Measurements from ENCODE around the gene CEP170.
A peak's percentile ranks its signal among the peaks of the same experiment; 100 is the strongest.
"Not testable (repeated sequence)": the region's sequence is repeated elsewhere in the genome, so short reads cannot be mapped to it uniquely, and the experiment has no call there.

The CEP170 gene

GRCh38 chr1:243233908-243234307 lies 21.2 kb downstream of the CEP170 start:
- peak; percentile 24 for DNase-seq (ENCODE audit: low spot score)

GRCh38 chr1:243230914-243231313 lies 24.2 kb downstream of the CEP170 start:
- DNase-seq (ENCODE audit: low spot score) = no peak

DNA sequence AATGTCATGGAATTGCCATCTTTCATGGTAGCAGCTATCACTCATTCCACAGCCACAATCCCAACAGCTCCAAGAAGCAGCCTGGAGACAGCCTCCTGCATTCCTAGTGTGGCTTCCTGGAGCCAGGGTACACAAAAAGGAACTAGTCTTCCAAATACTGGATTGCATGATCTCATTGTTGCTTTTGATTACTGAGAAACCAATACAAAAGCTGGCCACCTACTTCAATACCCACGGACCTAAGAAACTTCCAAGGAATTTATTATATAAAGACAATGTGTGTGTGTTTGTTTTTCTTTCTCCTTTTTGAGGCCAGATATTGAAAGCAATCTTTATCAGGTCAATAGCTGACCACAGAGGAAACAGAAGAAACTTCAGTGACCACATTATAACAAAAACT lies 25.6 kb downstream of the CEP170 start:
- DNase-seq (ENCODE audit: low spot score) = no peak

- DNase-seq (ENCODE audit: low spot score) = no peak
Observed at GRCh38 chr1:243227622-243228021, 27.5 kb downstream of the CEP170 start.

GRCh38 chr1:243218059-243218458 lies 37.0 kb downstream of the CEP170 start:
- DNase-seq (ENCODE audit: low spot score) = no peak

DNA sequence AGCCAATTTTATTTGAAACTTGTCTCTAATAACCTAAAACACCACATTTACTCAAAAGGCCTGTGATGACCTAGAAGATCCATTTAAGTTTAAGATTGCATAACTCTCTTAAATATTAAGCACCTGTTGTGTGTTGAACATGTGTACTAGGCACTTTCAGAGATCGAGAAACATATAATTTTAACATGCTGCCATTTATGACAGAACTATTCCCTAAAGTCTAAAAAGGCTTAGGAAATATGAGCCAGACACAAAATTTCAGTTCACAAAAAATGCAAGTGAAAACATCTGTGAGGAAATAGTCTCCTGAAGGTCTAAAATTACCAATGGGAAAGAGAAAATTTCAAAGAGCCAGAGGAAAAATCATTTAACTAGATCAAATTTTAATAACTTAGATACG lies 37.7 kb downstream of the CEP170 start:
- DNase-seq (ENCODE audit: low spot score) = no peak

DNA sequence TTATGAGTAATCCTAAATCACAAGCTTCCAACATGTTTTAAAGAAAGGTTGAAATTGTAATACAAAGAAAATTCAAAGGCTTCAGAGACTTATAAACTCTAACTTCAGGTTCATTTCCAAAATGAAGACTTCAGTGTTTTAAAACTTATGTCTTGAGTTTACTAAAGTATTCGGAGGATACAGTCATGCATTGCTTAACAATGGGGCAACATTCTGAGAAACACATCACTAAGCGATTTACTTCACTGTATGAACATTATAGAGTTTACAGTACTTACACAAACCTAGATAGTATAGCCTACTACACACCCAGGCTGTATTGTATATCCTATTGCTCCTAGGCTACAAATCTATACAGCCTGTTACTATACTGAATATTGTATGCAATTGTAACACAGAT lies 38.3 kb downstream of the CEP170 start:
- DNase-seq (ENCODE audit: low spot score) = no peak

GRCh38 chr1:243215276-243215875 lies 39.7 kb downstream of the CEP170 start:
- DNase-seq (ENCODE audit: low spot score) = not testable (repeated sequence)

- DNase-seq (ENCODE audit: low spot score) = peak; percentile 48
Observed at GRCh38 chr1:243213045-243213787, 41.9 kb downstream of the CEP170 start.

- DNase-seq (ENCODE audit: low spot score) = not testable (repeated sequence)
Observed at GRCh38 chr1:243211984-243212383, 43.1 kb downstream of the CEP170 start.

DNA sequence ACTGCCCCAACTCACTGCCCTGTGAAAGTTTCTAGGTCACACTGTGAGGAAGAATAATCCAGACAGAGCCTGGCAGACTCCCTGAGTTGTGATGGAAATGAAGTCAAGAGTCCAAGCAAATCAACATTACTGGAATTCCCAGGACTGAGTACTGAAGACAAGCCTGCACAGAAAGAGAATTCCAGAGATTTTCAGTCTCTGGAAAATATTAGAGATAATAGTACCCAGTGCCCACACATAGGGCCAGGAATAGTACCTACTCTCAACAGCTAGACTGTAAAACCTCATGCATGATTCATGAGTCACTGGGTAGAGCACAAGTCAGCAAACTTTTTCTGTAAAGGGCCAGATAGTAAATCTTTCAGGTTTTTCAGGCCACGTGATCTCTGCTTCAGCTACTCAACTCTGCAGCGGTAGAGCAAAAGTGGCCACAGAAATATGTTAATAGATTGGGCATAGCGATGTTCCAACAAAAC lies 50.0 kb downstream of the CEP170 start:
- DNase-seq (ENCODE audit: low spot score) = peak; percentile 40

- not testable (repeated sequence) for DNase-seq (ENCODE audit: low spot score)
Observed at GRCh38 chr1:243204336-243204735, 50.7 kb downstream of the CEP170 start.

DNA sequence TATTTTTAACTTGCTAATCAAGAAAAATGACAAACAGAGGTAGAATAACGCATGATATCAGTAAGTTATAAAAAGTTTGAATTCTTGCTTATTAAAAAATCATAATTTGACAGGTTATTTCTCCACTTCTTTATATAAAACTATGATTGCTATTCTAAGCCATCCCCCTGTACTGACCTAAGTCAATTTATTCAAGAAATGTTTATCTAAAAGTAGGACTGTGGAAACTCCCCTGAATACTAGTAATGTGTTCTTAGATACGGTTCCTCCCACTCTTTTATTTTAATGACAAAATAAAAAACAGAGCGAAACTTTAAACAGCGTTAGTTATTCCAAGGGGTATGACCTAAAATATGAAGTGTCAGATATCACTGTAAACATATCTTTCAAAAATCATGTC lies 51.9 kb downstream of the CEP170 start:
- not testable (repeated sequence) for DNase-seq (ENCODE audit: low spot score)

DNA sequence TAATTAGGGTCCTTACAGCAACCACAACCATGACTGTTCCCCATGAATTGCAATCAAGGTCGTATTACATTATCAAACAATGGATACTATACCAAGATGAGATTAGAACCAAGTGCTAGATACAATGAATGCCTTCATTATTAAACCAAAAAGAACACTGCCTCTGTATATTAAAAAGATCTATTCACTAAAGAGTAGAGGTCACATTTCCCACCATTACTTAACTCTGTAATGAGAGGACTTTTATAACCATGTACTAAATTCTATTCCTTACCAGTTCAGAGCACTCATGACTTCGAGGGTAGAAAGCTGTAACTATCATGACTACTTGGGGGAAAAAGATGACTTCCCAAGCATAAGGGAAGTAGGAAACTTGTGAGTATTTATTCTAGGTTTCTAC lies 53.8 kb downstream of the CEP170 start:
- not testable (repeated sequence) for DNase-seq (ENCODE audit: low spot score)

- DNase-seq (ENCODE audit: low spot score) = not testable (repeated sequence)
Observed at GRCh38 chr1:243197524-243197923, 57.6 kb downstream of the CEP170 start.

DNA sequence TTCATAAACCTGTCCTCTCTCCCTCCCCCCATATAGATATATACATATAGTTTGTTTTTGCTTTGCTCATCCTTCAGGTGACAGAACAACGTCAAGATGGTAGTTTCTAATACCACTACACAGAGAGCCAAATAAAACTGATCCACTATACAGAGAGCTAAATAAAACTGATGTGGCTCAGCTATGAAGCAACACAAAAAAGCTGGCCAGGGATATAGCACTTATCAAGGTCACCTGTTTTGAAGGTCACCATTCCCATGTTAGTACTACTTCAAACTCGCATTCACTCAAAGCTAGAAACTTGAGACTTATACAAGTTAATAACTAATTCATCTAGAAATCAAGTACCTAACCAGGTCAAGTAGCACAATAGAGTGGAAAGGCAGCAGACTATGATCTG lies 61.8 kb downstream of the CEP170 start:
- not testable (repeated sequence) for DNase-seq (ENCODE audit: low spot score)

DNA sequence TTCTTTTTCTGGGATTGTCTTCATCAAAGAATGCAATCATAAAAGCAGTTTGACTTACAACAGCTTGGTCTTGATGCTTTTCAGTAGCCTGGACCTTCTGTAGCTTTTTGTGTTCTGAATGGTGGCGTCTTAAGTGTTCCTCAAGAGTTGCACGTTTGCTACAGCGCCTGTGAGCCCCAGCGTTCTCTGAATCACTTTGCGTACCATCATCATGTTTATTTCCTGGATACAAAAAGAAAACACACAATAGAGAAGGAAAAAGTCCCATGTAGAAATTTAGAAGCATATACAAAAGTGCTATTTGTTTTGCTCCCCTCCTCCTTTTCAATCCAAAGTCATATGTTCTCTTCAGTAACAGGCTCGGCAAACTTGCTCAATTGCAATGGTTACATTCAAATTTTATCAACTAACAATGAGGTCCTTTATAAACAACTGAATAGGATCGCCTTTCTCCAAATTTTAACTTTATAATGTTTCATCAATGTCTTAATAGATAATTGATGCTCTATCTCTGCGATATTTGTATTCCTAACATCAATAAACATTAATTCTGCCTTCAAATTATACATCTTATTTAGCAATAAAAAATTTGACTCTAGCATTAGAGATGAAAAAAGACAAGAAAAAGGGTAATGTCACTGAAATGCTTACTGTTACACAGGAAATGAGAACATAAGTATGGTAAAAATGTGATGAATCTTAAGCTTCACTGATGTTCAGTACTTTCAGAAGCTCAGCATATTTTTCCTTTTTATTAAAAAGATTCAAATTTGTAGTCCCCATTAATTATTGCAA lies 68.7 kb downstream of the CEP170 start:
- not testable (repeated sequence) for DNase-seq (ENCODE audit: low spot score)

- DNase-seq (ENCODE audit: low spot score) = not testable (repeated sequence)
Observed at GRCh38 chr1:243184787-243185186, 70.3 kb downstream of the CEP170 start.

GRCh38 chr1:243183661-243184060 lies 71.4 kb downstream of the CEP170 start:
- not testable (repeated sequence) for DNase-seq (ENCODE audit: low spot score)

DNA sequence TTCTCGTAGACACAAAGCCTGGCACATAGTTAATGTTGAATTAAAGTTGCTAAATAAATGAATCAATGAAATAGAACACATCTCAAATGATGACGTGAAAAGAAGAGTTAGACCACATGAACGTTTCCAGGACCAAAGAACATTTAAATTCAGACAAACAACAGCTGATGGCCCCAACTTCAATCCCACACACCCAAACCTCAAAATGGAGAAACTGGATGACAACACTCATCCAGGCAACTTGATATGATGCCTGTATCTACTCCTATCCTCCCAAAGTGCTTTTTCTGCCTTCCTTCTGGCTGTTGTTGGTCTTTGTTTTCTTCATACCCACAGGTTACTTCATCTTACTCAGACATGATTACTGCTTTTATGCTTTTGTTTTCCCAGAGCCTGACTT lies 71.9 kb downstream of the CEP170 start:
- not testable (repeated sequence) for DNase-seq (ENCODE audit: low spot score)

DNA sequence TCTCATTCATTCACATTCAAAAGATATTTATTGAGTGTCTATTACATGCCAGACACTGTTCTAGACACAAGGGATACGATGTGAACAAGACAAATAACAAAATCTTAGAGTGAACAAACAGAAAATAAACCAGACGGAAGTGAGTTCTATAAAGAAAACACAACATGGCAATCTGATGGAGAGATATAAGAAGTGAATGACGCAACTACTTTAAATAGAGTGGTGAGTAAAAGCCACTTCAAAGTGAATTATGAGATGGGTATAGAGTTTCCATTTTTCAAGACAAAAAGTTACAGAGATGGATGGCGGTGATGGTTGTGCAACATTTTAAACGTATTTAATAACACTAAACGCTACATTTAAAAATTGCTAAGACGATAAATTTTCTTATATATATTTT lies 75.4 kb downstream of the CEP170 start:
- no peak for DNase-seq (ENCODE audit: low spot score)

GRCh38 chr1:243177792-243178191 lies 77.3 kb downstream of the CEP170 start:
- DNase-seq (ENCODE audit: low spot score) = not testable (repeated sequence)

Data from AG20443 (cell line).